MM.1S (cell line): Measurements from ENCODE around the gene ZNF384.

Experiments
- DNase-seq: peaks from one replicate; pipeline ENCODE4 v3.0.0-alpha.2; 2015
- H2AFZ ChIP-seq: fragments of 300-600 bp; sonication (generic); 2 replicates; pipeline ENCODE4 v1.6.0; 2016; ENCODE audit warnings: antibody characterized with exemption, low read length
- H3F3A ChIP-seq: fragments of 300-600 bp; sonication (generic); 2 replicates; pipeline ENCODE4 v1.6.1; 2016; ENCODE audit warnings: mild to moderate bottlenecking, antibody characterized with exemption, low read length, moderate library complexity, mixed read lengths; ENCODE audit not compliant: insufficient read depth
- H3K27ac ChIP-seq: fragments of 300-600 bp; sonication (generic); 2 replicates; pipeline ENCODE4 v1.5.1; 2016; ENCODE audit warnings: mild to moderate bottlenecking, low read length
- H3K27me3 ChIP-seq: fragments of 300-600 bp; sonication (generic); replicated peaks from 2 replicates; pipeline ENCODE4 v1.6.0; 2016; ENCODE audit warnings: low read length; ENCODE audit not compliant: insufficient read depth
- H3K36me3 ChIP-seq: fragments of 300-600 bp; sonication (generic); replicated peaks from 2 replicates; pipeline ENCODE4 v1.6.1; 2016; ENCODE audit warnings: mild to moderate bottlenecking, low read length, mixed read lengths; ENCODE audit not compliant: insufficient read depth
- H3K4me1 ChIP-seq: fragments of 300-600 bp; sonication (generic); 2 replicates; pipeline ENCODE4 v1.6.1; 2016; ENCODE audit warnings: low read length, mixed read lengths
- H3K4me2 ChIP-seq: fragments of 300-600 bp; sonication (generic); 2 replicates; pipeline ENCODE4 v1.6.0; 2016; ENCODE audit warnings: low read depth, low read length
- H3K4me3 ChIP-seq: fragments of 300-600 bp; sonication (generic); 2 replicates; pipeline ENCODE4 v1.5.1; 2016; ENCODE audit warnings: low read length, mixed read lengths
- H3K79me2 ChIP-seq: fragments of 300-600 bp; sonication (generic); 2 replicates; pipeline ENCODE4 v1.6.1; 2016; ENCODE audit warnings: mixed run types, low read length, mixed read lengths
- H3K9ac ChIP-seq: fragments of 300-600 bp; sonication (generic); 2 replicates; pipeline ENCODE4 v1.6.1; 2016; ENCODE audit warnings: low read length, mixed read lengths
- H3K9me2 ChIP-seq: fragments of 300-600 bp; sonication (generic); replicated peaks from 2 replicates; pipeline ENCODE4 v1.6.1; 2016; ENCODE audit warnings: mild to moderate bottlenecking, low read length, mixed read lengths; ENCODE audit not compliant: insufficient read depth
- H3K9me3 ChIP-seq: fragments of 300-600 bp; sonication (generic); replicated peaks from 2 replicates; pipeline ENCODE4 v1.6.1; 2016; ENCODE audit warnings: mild to moderate bottlenecking, low read length, mixed read lengths; ENCODE audit not compliant: insufficient read depth
- H4K20me1 ChIP-seq: fragments of 300-600 bp; sonication (generic); 2 replicates; pipeline ENCODE4 v1.6.1; 2016; ENCODE audit warnings: mild to moderate bottlenecking, low read length, moderate library complexity, mixed read lengths; ENCODE audit not compliant: insufficient read depth
- CTCF ChIP-seq: fragments of 300-600 bp; sonication (generic); IDR thresholded peaks from 2 replicates; pipeline ENCODE4 v1.5.1; 2016; ENCODE audit warnings: antibody characterized with exemption, low read length, mixed read lengths
- EZH2 ChIP-seq: fragments of 300-600 bp; sonication (generic); optimal IDR thresholded peaks from 2 replicates; pipeline ENCODE3; 2017; ENCODE audit warnings: low read depth, mild to moderate bottlenecking, antibody characterized with exemption, low read length, mixed read lengths
- EZH2phosphoT487 ChIP-seq: fragments of 300-600 bp; sonication (generic); IDR thresholded peaks from 2 replicates; pipeline ENCODE4 v1.6.1; 2018; ENCODE audit warnings: antibody characterized with exemption, low read length

Gene ZNF384

DNA sequence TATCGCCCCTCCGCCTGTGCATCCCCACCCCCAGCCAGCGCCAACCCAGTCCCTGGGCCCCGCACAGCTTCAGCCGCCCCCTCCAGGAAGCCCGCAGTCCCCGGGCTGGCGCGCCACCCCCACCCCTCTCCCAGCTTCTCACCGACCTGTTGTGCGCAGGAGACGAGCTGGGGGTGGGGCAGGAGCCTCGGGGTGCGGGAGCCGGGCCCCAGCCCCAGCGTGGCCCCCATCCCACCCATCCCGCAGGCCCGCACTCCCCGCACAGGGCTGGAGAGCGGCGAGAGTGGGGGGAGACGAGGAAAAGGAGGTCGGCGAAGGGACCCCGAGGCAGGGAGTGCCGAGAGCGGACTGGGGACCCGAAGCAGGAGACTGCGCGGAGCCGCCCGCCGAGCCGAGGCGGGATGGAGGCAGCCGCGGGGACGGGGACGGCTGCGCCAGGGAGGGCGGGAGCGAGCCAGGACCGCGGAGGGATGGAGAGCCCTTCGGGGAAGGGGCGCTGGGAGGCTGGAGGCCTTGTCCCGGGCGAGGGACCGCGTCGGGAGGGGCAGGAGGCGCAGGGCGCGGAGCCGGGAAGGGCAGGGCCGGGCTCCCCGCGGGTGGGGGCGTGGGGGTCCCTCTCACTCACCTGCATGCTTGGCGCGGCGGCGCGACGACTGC, 10.9 kb upstream of the ZNF384 start:
- 0 out of 2 replicates have a peak overlapping the region, but pooled peaks have one; percentile 31 for H2AFZ ChIP-seq
- H3F3A ChIP-seq = no peaks in the 10 kb centered on the region
- H3K79me2 ChIP-seq = no peaks in the 10 kb centered on the region
- no peaks in the 10 kb centered on the region for H3K4me1 ChIP-seq
- peak overlapping the region; percentile 26; the same call in 1 of the 2 replicates for H3K4me3 ChIP-seq
- DNase-seq = no peak
- no peaks in the 10 kb centered on the region for H3K36me3 ChIP-seq
- H4K20me1 ChIP-seq = no peaks in the 10 kb centered on the region
- no peak for TF ChIP-seq EZH2phosphoT487
- TF ChIP-seq EZH2 = peak; percentile 91
- H3K9me3 ChIP-seq = no peaks in the 10 kb centered on the region
- H3K4me2 ChIP-seq = peak overlapping the region; percentile 60; the same call in 1 of the 2 replicates
- H3K9me2 ChIP-seq = no peaks in the 10 kb centered on the region
- no peak overlapping the region for H3K9ac ChIP-seq
- H3K27me3 ChIP-seq = peaks cover 93% of the 10 kb centered on the region
- no peak overlapping the region for H3K27ac ChIP-seq

GRCh38 chr12:6699259-6699988, 10.2 kb upstream of the ZNF384 start:
- no peak overlapping the region for H3K4me2 ChIP-seq
- H3K4me1 ChIP-seq = no peaks in the 10 kb centered on the region
- H3K4me3 ChIP-seq = no peak overlapping the region
- peaks cover 95% of the 10 kb centered on the region for H3K27me3 ChIP-seq
- no peaks in the 10 kb centered on the region for H3K9me2 ChIP-seq
- no peaks in the 10 kb centered on the region for H3K36me3 ChIP-seq
- no peak for DNase-seq
- H3K27ac ChIP-seq = no peak overlapping the region
- no peaks in the 10 kb centered on the region for H3K9me3 ChIP-seq
- TF ChIP-seq EZH2phosphoT487 = no peak
- peak; percentile 74 for TF ChIP-seq EZH2
- H2AFZ ChIP-seq = no peak overlapping the region
- no peaks in the 10 kb centered on the region for H3F3A ChIP-seq
- H4K20me1 ChIP-seq = no peaks in the 10 kb centered on the region
- no peaks in the 10 kb centered on the region for H3K79me2 ChIP-seq
- H3K9ac ChIP-seq = no peak overlapping the region

- Histone ChIP-seq H3K9me2 (no peaks in the 10 kb centered on the region), H3K27ac (no peak overlapping the region), H3F3A (no peaks in the 10 kb centered on the region), H2AFZ (no peak overlapping the region), H3K4me3 (no peak overlapping the region), H3K27me3 (peaks cover 90% of the 10 kb centered on the region), H3K4me1 (no peaks in the 10 kb centered on the region), H3K9ac (no peak overlapping the region), H3K4me2 (no peak overlapping the region), H3K9me3 (no peaks in the 10 kb centered on the region), H3K36me3 (no peaks in the 10 kb centered on the region), H4K20me1 (no peaks in the 10 kb centered on the region), H3K79me2 (no peaks in the 10 kb centered on the region)
- no peak for TF ChIP-seq EZH2phosphoT487
- TF ChIP-seq CTCF = no peak
- no peak for TF ChIP-seq EZH2
- no peak for DNase-seq
Observed at GRCh38 chr12:6698352-6699046, 9.3 kb upstream of the ZNF384 start.

DNA sequence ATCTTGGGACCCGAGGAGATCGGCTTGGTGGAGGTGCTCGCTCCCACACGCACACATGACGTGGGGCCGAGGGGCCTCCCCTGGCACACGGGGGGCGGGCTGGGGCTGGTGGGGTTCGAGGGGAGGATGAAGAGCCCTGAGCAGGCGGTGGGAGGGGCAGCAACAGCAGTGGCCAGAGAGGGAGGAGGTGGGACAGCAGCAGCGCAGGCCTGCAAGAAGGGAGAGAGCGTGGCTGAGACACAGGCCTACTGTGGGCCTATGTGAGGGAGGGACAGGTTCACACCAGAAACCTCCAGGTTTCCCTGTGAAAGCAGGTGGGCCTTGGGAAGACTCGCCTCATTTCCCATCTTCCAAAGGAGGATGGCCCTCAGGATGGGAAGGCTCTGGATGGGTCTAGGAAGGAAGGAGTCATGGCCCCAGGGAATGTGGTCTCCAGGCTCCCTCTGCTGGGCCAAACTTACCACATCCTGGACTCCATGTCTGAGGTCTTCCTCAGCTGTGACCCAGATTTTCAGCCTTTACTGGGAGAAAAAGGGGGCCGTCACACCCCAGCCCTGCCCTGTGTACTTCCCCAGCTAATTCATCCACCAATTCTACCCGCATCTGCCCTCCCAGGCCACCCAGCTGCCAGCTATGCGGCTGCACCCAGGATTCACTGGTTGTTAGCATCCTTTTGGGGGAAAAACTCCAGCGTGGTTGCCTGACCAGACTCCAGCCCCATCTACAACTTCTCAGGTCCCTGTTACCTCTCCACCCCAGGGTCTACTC, 8.6 kb upstream of the ZNF384 start:
- no peak overlapping the region for H3K4me2 ChIP-seq
- no peak overlapping the region for H2AFZ ChIP-seq
- no peaks in the 10 kb centered on the region for H3K9me3 ChIP-seq
- no peaks in the 10 kb centered on the region for H3F3A ChIP-seq
- no peaks in the 10 kb centered on the region for H3K4me1 ChIP-seq
- no peaks in the 10 kb centered on the region for H4K20me1 ChIP-seq
- TF ChIP-seq EZH2phosphoT487 (no peak), CTCF (peak; percentile 38)
- H3K27ac ChIP-seq = no peak overlapping the region
- peaks cover 82% of the 10 kb centered on the region for H3K27me3 ChIP-seq
- H3K9me2 ChIP-seq = no peaks in the 10 kb centered on the region
- no peaks in the 10 kb centered on the region for H3K36me3 ChIP-seq
- H3K79me2 ChIP-seq = no peaks in the 10 kb centered on the region
- no peak for DNase-seq
- no peak overlapping the region for H3K9ac ChIP-seq
- H3K4me3 ChIP-seq = no peak overlapping the region
